ENCODE results near the gene GLIS1. TPM values are rescaled to one million over a fixed set of nuclear protein-coding genes. Genes with fewer than 3 reads are reported as not detected.
"Not testable (repeated sequence)": the region's sequence is repeated elsewhere in the genome, so short reads cannot be mapped to it uniquely, and the experiment has no call there.

The GLIS1 gene
- 0.08 TPM for total RNA-seq
- long read RNA-seq = 0 reads

GRCh38 chr1:53739109-53739681 lies at the start of gene GLIS1:
Gene GLIS1 (minus strand): TSS chr1:53739164. CDS start chr1:53738064, 1,100 bp downstream.
- ATAC-seq (ENCODE audit: poor library complexity) = peak; percentile 100
- peak; percentile 88 for DNase-seq
- intact Hi-C loops (cut with DNase I) = no loop called here

- DNase-seq (no peak), ATAC-seq (ENCODE audit: poor library complexity) (no peak)
- intact Hi-C loops (cut with DNase I) = no loop called here
Measured at GRCh38 chr1:53787655-53788054, 48.7 kb upstream of the GLIS1 start.

DNA sequence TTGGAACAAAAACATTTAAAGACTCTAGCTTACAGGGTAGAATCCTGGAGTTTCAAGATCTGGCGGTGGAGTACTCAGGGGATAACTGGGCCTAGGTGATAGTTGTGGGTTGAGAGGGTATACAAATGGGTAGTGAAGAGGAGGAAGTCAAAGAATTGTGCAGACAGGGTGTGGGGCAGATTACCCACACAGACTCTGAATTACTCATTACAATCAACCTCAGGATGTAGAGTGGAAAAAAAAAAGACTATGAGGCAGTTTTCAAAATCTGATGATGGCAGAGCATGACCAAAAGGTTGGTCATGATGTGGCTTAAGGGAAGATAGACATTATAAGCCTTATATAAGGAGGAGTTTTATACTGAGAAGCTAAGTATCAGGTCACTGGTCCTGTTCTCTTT lies 44.1 kb upstream of the GLIS1 start:
- no peak for DNase-seq
- no peak for ATAC-seq (ENCODE audit: poor library complexity)
- intact Hi-C loops (cut with DNase I) = no loop called here

DNA sequence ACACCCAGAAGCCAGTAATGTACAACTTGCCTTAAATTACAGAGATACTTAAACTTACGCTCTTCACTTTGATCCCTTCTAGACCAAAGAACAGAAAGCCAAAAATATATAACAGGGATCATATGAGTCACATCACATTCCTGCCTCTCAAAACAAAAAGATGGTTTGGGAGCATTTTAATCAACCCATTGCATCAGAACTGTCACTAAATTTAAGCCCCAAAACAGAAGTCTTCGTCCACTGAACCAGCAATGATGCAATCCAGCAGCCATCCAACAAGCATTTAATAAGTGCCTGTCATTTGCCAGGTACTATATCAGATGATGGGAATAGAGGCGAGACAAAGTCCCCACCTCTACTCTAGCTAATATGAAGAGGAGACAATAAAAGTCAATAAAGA lies 42.7 kb upstream of the GLIS1 start:
- DNase-seq = no peak
- intact Hi-C loops (cut with DNase I) = no loop called here
- ATAC-seq (ENCODE audit: poor library complexity) = no peak

GRCh38 chr1:53777272-53777671 lies 38.3 kb upstream of the GLIS1 start:
- intact Hi-C loops (cut with DNase I) = no loop called here
- no peak for ATAC-seq (ENCODE audit: poor library complexity)

DNA sequence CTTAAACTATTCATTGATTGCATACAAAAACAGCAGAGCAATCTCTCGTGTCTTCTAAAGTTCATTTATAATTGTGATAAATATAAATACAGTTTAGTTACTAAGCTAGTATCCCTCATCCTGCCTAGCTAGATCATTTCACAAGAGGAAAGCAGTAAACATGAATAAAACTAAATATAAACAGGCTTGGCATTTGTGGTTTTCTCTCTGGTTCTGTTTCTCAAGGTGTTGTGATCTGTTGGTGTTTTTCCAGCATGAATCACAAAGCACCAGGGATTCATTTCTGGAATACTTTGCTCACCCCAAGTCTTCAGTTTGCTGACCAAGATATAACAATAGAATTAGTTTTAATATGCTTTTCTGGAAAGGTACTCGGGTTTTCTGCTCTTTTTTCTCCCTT lies 32.7 kb upstream of the GLIS1 start:
- ATAC-seq (ENCODE audit: poor library complexity) (no peak), DNase-seq (no peak)
- intact Hi-C loops (cut with DNase I) = no loop called here

More at GRCh38 chr1:53777272-53777671, 38.3 kb upstream of the GLIS1 start:
- no peak for DNase-seq

DNA sequence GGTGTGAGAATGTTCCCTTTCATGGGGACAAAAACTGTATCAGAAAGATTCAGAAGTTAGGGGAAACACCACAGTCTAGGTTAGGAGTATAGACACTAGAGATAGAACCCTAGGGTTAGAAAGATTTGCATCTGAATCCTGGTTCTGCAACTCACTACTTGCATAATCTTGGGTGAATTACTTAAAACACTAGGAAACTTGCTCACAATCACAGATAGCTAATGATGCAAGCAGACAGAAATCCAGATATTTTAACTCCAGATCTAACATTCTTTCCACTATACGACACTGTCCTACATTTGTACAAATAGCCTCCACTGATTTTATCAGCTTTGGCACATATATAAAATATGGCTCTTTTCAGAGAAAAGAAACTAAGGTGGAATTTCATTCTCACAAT lies 30.8 kb upstream of the GLIS1 start:
- DNase-seq (no peak), ATAC-seq (ENCODE audit: poor library complexity) (no peak)
- intact Hi-C loops (cut with DNase I) = no loop called here

GRCh38 chr1:53769184-53769583 lies 30.2 kb upstream of the GLIS1 start:
- intact Hi-C loops (cut with DNase I) = no loop called here
- DNase-seq (no peak), ATAC-seq (ENCODE audit: poor library complexity) (no peak)

DNA sequence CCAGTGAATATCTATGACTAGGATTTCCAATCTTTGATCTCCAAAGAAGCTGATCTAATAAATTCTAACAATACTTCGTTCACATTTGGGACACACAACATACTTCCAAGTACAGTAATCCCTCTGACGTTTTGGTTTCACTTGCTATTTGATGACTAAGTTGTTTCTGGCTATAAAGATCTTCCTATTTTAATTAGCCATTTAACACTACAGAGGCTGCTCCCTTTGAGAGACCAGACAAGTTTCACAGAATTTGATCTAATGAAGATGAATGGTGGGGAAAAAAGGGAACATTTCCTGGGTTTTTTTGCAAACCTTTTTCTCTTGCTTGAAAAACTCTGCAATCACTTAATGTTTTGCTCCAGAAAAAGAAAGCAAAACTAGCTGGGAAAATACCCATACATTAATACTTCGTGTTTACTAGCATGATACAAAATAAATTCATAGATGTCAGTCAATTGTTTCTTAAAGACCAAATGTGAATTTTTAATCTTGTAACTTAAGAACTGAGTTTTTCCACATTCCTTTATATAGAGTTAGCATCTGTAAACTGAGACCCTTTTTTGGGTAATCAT lies 28.0 kb upstream of the GLIS1 start:
- ATAC-seq (ENCODE audit: poor library complexity) = no peak

DNA sequence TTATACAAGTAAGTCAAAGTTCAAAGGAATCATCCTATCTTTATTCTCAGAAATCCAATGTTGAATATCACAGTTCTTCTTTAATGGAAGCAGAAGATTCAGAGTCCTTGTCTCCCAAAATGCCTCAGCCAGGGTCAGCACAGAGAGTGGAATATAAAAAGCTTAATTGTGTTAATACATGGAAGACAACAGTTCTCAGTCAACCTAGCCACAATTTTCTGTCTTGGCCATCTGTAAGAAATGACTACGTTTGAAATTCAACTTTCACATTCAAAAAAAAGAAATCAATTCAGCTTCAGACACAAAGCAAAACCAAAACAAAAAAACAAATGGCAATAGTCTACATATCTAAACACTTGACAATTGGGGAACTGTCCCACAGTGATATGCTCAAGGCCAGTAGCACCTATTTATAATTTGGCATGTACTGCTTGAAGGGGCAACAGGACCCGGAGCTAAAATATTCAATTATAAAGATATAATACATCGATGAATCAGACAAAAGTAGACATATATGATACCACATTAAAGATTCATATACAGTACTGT lies 27.3 kb upstream of the GLIS1 start:
- DNase-seq = no peak
- ATAC-seq (ENCODE audit: poor library complexity) = no peak
- intact Hi-C loops (cut with DNase I) = no loop called here

More for the DNA sequence above, 28.0 kb upstream of the GLIS1 start:
- intact Hi-C loops (cut with DNase I) = no loop called here
- no peak for DNase-seq

DNA sequence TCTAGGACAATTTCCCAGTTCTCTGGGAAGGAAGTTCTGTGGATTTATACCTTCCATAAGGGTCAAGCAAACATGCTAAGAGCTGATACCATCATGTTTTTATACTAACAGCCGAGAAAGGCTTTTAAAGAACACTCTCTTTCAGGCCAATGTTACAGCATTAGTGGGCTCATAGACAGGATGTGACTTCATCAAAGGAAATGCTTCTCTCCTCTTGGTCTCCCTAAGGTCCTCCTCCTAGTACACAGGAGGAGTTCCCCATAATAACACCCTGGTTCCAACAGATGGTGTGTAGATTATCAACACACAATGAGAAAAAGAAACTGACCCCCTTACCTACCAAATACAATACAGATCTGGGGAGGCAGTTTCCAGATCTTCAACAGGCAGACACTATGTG lies 26.7 kb upstream of the GLIS1 start:
- DNase-seq (no peak), ATAC-seq (ENCODE audit: poor library complexity) (peak; percentile 46)
- intact Hi-C loops (cut with DNase I) = no loop called here

DNA sequence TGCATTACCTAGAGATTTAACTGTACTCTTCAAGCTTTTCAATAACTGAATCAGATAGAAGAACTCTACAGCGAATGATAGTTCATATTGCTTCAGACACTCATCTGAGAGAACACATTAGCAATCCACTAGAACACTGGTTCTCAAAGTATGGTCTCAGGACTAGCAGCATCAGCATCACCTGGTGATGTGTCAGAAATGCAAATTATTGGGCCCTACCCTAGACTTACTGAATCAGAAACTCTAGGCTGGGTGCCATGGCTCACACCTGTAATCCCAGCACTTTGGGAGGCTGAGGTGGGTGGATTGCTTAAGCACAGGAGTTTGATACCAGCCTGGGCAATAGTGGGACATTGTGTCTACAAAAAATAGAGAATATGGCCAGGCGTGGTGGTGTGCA lies 24.9 kb upstream of the GLIS1 start:
- DNase-seq = no peak
- no peak for ATAC-seq (ENCODE audit: poor library complexity)
- intact Hi-C loops (cut with DNase I) = no loop called here

DNA sequence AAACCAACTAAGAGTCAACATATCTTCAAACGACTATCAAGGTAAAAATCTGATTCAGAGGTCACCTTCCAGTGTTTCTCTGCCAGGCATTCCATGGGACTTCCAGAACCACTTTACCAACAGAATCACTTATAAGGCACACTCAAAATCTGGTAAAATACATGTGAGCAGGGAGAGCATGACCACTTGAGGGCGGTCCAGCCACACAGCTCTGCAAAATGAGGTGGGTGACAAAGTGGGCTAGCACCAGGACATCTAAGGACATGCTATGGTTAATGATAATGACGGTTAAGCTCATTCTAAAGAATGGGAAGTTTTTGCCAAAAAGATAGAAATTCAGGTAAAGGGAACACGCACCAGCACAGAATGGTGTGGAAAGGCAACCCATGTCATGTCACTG lies 24.5 kb upstream of the GLIS1 start:
- intact Hi-C loops (cut with DNase I) = no loop called here
- ATAC-seq (ENCODE audit: poor library complexity) (no peak), DNase-seq (no peak)

- ATAC-seq (ENCODE audit: poor library complexity); intact Hi-C loops (cut with DNase I); DNase-seq: not testable (repeated sequence)
Measured at GRCh38 chr1:53760497-53760896, 21.5 kb upstream of the GLIS1 start.

GRCh38 chr1:53755874-53756273 lies 16.9 kb upstream of the GLIS1 start:
- ATAC-seq (ENCODE audit: poor library complexity) (no peak), DNase-seq (no peak)
- intact Hi-C loops (cut with DNase I) = no loop called here

DNA sequence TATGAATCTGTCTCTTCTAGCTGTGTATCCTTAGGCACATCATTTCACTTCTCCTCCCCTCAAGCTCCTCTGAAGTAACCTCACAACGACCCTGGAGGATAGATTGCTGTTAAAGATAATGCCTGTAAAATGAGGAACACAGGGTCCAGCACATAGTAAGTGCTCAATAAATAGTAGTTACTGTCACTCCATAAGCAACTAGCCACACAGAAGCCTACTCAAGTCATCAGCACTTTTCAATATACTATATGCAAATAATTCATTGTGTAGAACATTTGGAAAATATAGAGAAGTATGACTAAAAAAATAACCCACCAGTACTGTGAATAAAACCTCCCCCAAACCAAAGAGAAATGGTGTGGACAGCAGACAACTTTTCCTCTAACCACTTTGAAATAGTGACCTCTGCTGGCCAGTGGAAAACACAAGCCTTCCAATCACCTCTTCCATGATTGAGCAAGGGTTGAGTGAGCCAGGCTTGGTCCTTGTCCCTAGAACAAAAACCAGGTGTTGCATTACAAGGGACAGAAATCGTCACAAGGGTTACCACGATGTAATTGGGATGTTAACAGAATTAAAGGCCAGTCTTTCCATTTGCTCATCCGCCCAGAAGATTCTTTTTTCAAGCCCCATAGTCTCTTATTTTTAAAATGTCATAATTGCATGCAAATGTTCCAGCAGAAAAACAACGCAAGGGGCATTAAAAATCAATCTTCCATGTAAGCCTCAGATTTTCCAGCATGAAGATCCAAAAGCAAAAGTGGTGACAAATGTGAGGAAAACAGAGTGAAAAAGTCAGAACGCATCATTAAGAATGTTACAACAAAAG lies 15.7 kb upstream of the GLIS1 start:
- no peak for DNase-seq
- ATAC-seq (ENCODE audit: poor library complexity) = no peak
- intact Hi-C loops (cut with DNase I) = loop anchor here (5.0 kb wide), 1 partner anchor 267 kb away; no protein-coding TSS in a partner anchor

- DNase-seq (no peak), ATAC-seq (ENCODE audit: poor library complexity) (no peak)
- intact Hi-C loops (cut with DNase I) = loop anchor here (5.0 kb wide), 1 partner anchor 265 kb away; no protein-coding TSS in a partner anchor
Measured at GRCh38 chr1:53752281-53752680, 13.3 kb upstream of the GLIS1 start.

- intact Hi-C loops (cut with DNase I) = no loop called here
- no peak for ATAC-seq (ENCODE audit: poor library complexity)
Measured at GRCh38 chr1:53747841-53748240, 8.9 kb upstream of the GLIS1 start.

GRCh38 chr1:53740621-53741105 lies 1.7 kb upstream of the GLIS1 start:
- ATAC-seq (ENCODE audit: poor library complexity) (no peak), DNase-seq (no peak)
- intact Hi-C loops (cut with DNase I) = no loop called here

More at GRCh38 chr1:53747841-53748240, 8.9 kb upstream of the GLIS1 start:
- DNase-seq = no peak
